Colonic mucosa (tissue), 4 donors: ENCODE results near the gene MYH16. TPM values are rescaled to one million over a fixed set of nuclear protein-coding genes. Genes with fewer than 3 reads are reported as not detected.
"Not testable (repeated sequence)": the region's sequence is repeated elsewhere in the genome, so short reads cannot be mapped to it uniquely, and the experiment has no call there.

Experiments used
- DNase-seq: peaks from one replicate; pipeline ENCODE4 v3.0.0-alpha.2; 2020
- H3K27ac ChIP-seq: fragments of 200-600 bp; one replicate; pipeline ENCODE4 v1.8.0; 2021
- H3K27me3 ChIP-seq: fragments of 200-600 bp; one replicate; pipeline ENCODE4 v1.8.0; 2021
- H3K36me3 ChIP-seq: fragments of 200-600 bp; one replicate; pipeline ENCODE4 v1.8.0; 2021
- H3K4me1 ChIP-seq: fragments of 200-600 bp; one replicate; pipeline ENCODE4 v1.8.0; 2021; ENCODE audit warnings: mild to moderate bottlenecking
- H3K4me3 ChIP-seq: fragments of 200-600 bp; one replicate; pipeline ENCODE4 v1.8.0; 2021
- H3K9ac ChIP-seq, 2 donors: one replicate each; pipeline ENCODE4 v1.7.0; 2013; ENCODE audit warnings: control low read depth in 2 of 2, low read depth in 2 of 2, low read length in 2 of 2
- H3K9me3 ChIP-seq: fragments of 200-600 bp; one replicate; pipeline ENCODE4 v1.8.0; 2021
- intact Hi-C: fragments of 100-400 bp; cut with DNase I; formaldehyde crosslinking; loops from one replicate; pipeline ENCODE4 v1.14.1; 2022
- total RNA-seq, 2 donors: library from RNA; stranded (reverse); fragmentation: NEBNext Ultra II Directional in 1 of 2; extraction: Animal tissue kit (Norgen Biotek cat#: 25700) in 1 of 2; gene quantifications; one replicate each; pipeline ENCODE4 v1.2.1, GENCODE V29; 2021
- TF ChIP-seq, protein P1 (sequence below): fragments of 200-600 bp; IDR thresholded peaks from one replicate; pipeline ENCODE4 v1.8.0; 2022; ENCODE audit warnings: antibody characterized with exemption, mild to moderate bottlenecking
- donor health status: healthy.
- donor health status: DM: no; HTN: no; CAD: no.
- donor health status: DM: no; HTN: no; CAD: no.

MYH16 gene
- total RNA-seq, 2 donors from 2014 or later, result not detected

DNA sequence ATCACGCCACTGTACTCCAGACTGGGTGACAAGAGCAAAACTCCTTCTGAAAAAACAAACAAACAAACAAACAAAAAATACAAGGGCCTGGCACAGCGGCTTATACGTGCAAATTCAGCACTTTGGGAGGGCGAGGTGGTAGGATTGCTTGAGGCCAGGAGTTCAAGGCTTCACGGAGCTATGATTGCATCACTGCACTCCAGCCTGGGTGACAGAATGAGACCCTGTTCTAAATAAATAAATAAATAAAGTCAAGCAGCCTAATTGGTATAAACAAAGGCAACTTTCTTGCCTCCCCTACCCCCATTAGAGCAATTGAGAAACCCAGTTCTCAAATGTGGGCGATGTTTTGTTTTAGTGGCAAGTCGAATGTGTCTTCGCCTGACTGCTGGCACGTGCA lies 38.5 kb upstream of the MYH16 start:
- Histone ChIP-seq H3K4me1 (no peaks in the 10 kb centered on the region), H3K9me3 (no peaks in the 10 kb centered on the region), H3K36me3 (no peaks in the 10 kb centered on the region), H3K27ac (no peak overlapping the region), H3K4me3 (no peak overlapping the region), H3K9ac (no peak overlapping the region), H3K27me3 (no peaks in the 10 kb centered on the region)
- DNase-seq, result no peak
- TF ChIP-seq, protein P1, sequence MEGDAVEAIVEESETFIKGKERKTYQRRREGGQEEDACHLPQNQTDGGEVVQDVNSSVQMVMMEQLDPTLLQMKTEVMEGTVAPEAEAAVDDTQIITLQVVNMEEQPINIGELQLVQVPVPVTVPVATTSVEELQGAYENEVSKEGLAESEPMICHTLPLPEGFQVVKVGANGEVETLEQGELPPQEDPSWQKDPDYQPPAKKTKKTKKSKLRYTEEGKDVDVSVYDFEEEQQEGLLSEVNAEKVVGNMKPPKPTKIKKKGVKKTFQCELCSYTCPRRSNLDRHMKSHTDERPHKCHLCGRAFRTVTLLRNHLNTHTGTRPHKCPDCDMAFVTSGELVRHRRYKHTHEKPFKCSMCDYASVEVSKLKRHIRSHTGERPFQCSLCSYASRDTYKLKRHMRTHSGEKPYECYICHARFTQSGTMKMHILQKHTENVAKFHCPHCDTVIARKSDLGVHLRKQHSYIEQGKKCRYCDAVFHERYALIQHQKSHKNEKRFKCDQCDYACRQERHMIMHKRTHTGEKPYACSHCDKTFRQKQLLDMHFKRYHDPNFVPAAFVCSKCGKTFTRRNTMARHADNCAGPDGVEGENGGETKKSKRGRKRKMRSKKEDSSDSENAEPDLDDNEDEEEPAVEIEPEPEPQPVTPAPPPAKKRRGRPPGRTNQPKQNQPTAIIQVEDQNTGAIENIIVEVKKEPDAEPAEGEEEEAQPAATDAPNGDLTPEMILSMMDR, result no peak
- intact Hi-C loops, result loop anchor here (5.0 kb wide), 1 partner anchor 192 kb away; no protein-coding TSS in a partner anchor

DNA sequence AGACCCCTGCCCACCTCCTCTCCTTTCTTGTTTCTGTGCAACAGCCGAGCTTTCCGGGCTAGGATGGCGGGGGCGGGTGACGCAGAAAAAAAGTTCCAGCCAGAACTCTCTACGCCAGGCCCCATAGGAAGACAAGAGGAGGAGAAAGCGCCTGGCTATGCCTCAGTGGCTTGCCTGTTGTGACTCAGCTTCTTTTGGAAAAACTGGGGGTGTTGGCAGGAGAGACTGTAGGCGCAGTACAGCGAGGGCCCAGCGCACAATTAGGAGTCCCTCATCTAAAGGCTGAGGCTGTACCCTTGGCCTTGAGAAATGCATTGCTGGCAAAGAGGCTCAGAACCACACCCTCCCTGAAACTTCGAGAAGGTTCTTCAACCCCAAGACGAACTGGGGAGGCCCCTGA lies 36.7 kb upstream of the MYH16 start:
- no peaks in the 10 kb centered on the region for H3K9me3 ChIP-seq
- no peak overlapping the region for H3K4me3 ChIP-seq
- H3K27me3 ChIP-seq, result no peaks in the 10 kb centered on the region
- no peaks in the 10 kb centered on the region for H3K4me1 ChIP-seq
- H3K36me3 ChIP-seq, result no peaks in the 10 kb centered on the region
- H3K27ac ChIP-seq, result no peak overlapping the region
- no peak overlapping the region for H3K9ac ChIP-seq
- TF ChIP-seq, protein P1, result no peak
- DNase-seq, result no peak
- intact Hi-C loops, result no loop called here

DNA sequence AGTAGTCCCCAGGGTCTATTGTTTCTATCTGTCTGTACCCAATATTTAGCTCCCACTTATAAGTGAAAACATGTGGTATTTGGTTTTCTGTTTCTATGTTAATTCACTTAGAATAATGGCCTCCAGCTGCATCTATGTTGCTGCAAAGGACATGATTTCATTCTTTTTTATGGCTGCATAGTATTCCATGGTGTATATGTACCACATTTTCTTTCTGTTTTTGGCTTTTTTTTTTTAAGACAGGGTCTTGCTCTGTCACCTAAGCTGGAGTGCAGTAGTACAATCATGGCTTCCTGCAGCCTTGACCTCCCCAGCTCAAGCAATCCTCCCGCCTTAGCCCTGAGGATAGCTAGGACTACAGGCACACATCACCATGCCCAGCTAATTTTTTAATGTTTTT lies 34.8 kb upstream of the MYH16 start:
- H3K27me3 ChIP-seq, H3K9ac ChIP-seq, intact Hi-C loops, DNase-seq, H3K4me3 ChIP-seq, H3K9me3 ChIP-seq, H3K36me3 ChIP-seq, H3K27ac ChIP-seq, H3K4me1 ChIP-seq: not testable (repeated sequence)

DNA sequence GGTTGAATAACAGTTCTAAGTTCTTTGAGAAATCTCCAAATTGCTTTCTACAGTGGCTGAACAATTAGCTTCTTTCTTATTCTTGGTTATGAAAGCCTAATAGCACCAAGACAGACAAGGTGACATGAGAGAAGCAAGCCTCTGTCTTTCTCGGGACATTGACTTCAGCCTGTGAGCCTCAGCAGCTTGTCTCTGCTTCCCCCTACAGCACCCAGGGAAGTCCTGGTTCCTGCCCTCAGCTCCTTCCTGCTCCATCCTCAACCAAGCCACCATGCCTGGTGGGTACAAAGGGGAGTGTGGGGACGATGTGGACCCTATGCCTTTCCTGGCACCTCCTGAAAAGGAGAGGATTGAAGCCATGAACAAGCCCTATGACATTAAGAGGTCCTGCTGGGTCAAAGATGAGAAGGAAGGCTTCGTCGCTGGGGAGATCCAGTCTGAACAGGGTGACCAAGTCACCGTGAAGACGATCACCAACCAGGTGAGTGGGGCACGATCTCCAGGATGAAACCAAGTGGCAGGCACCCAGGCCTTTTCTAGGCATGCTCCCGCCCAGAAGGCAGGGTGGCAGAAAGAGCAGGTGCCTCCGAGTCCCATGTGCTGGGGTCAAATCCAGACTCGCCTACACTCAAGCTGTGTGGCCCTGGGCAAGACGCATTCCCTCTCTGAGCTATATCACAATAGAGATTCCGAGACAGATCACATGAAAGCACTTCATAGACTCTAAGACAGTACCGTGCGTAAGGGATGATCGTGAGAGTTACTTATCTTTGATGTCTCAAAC lies 33.9 kb upstream of the MYH16 start:
- H3K4me1 ChIP-seq, result no peaks in the 10 kb centered on the region
- TF ChIP-seq, protein P1, result no peak
- H3K27ac ChIP-seq, result no peak overlapping the region
- H3K36me3 ChIP-seq, result no peaks in the 10 kb centered on the region
- no peak overlapping the region for H3K4me3 ChIP-seq
- no peak overlapping the region for H3K9ac ChIP-seq
- no peaks in the 10 kb centered on the region for H3K9me3 ChIP-seq
- no peaks in the 10 kb centered on the region for H3K27me3 ChIP-seq
- intact Hi-C loops, result no loop called here
- DNase-seq, result no peak

DNA sequence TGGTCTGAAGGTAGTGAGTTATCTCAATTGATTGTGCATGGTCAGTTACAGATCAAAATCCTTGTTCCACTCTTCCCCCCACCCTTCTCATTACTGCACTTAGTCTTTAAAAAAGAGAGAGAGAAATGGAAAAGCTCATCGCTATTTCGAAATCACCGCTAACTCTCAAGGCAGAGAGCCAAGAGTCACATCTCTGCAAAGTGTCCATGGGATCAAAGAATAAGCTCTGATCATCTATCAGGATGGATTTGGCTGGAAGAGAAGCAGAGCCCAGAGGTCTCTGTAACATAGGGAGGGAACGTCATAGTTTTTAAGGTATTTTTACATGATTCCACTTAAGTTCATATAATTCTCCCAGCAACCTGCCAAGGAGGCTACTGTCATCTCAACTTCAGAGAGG lies 30.0 kb upstream of the MYH16 start:
- intact Hi-C loops, result no loop called here
- Histone ChIP-seq H3K36me3 (no peaks in the 10 kb centered on the region), H3K4me1 (no peaks in the 10 kb centered on the region), H3K9ac (no peak overlapping the region), H3K27me3 (no peaks in the 10 kb centered on the region), H3K9me3 (no peaks in the 10 kb centered on the region), H3K27ac (no peak overlapping the region), H3K4me3 (no peak overlapping the region)
- TF ChIP-seq, protein P1, result no peak
- DNase-seq, result no peak

DNA sequence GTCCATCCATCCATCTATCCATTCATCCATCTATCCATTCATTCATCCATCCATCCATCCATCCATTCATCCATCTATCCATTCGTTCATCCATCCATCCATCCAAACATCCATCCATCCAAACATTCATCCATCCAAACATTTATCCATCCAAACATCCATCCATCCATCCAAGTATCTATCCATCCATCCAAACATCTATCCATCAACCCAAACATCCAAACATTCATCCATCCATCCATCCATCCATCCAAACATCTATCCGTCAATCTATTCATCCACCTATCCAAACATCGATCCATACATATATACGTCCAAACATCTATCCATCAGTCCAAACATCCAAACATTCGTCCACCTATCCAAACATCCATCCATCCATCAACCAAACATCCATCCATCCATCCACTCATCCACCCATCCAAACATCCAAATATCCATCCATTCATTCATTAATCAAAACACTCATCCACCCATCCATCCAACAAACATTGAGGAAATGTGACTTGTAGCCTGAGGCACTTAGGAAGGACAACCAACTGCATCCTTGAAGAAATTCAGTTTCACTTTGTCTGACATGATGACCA lies 28.8 kb upstream of the MYH16 start:
- TF ChIP-seq, protein P1, result no peak
- Histone ChIP-seq H3K36me3 (no peaks in the 10 kb centered on the region), H3K27ac (no peak overlapping the region), H3K4me3 (no peak overlapping the region), H3K4me1 (no peaks in the 10 kb centered on the region), H3K9me3 (no peaks in the 10 kb centered on the region), H3K9ac (no peak overlapping the region), H3K27me3 (no peaks in the 10 kb centered on the region)
- no peak for DNase-seq
- intact Hi-C loops, result no loop called here
